ENCODE measurements around the gene DDX47.

DDX47 gene

DNA sequence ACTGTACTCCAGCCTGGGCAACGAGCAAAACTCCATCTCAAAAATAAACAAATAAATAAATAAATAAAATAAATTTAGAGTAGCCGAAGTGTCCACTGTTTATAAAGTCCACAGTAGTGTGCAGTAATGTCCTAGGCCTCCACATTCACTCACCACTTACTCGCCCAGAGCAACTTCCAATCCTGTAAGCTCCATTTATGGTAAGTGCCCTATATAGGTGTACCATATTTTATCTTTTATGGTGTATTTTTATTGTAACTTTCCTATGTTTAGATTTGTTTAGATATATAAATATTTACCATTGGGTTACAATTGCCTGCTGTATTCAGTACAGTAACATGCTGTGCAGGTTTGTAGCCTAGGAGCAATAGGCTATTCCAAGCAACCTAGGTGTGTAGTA, 40.3 kb downstream of the DDX47 start:
- TF ChIP-seq, protein P1, sequence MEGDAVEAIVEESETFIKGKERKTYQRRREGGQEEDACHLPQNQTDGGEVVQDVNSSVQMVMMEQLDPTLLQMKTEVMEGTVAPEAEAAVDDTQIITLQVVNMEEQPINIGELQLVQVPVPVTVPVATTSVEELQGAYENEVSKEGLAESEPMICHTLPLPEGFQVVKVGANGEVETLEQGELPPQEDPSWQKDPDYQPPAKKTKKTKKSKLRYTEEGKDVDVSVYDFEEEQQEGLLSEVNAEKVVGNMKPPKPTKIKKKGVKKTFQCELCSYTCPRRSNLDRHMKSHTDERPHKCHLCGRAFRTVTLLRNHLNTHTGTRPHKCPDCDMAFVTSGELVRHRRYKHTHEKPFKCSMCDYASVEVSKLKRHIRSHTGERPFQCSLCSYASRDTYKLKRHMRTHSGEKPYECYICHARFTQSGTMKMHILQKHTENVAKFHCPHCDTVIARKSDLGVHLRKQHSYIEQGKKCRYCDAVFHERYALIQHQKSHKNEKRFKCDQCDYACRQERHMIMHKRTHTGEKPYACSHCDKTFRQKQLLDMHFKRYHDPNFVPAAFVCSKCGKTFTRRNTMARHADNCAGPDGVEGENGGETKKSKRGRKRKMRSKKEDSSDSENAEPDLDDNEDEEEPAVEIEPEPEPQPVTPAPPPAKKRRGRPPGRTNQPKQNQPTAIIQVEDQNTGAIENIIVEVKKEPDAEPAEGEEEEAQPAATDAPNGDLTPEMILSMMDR (IDR thresholded peaks at IDR 0.05; ENCODE audit: low read depth, low read length, missing control alignments): no peak
- DNase-seq (ENCODE audit: extremely low read depth, low read depth): no peak

DNA sequence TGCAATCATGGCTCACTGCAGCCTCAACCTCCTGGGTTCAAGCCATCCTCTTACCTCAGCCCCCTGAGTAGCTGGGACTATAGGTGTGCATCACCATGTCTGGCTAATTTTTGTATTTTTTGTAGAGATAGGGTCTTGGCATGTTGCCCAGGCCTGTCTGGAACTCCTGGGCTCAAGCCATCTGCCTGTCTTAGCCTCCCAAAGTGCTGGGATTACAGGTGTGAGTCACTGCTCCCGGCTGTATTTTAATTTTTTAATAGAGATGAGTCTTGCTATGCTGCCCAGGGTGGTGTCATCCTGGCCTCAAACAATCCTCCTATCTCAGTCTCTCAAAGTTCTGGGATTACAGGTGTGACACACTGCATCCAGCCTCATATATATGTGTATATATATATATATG, 46.5 kb downstream of the DDX47 start:
- DNase-seq (ENCODE audit: extremely low read depth, low read depth): no peak
- TF ChIP-seq, protein P1 (IDR thresholded peaks at IDR 0.05; ENCODE audit: low read depth, low read length, missing control alignments): no peak
- no peak overlapping the region for H3K4me3 ChIP-seq (replicated peaks; ENCODE audit: low read depth, low read length)

More for the DNA sequence above, 40.3 kb downstream of the DDX47 start:
- H3K4me3 ChIP-seq (replicated peaks; ENCODE audit: low read depth, low read length): no peak overlapping the region

DNA sequence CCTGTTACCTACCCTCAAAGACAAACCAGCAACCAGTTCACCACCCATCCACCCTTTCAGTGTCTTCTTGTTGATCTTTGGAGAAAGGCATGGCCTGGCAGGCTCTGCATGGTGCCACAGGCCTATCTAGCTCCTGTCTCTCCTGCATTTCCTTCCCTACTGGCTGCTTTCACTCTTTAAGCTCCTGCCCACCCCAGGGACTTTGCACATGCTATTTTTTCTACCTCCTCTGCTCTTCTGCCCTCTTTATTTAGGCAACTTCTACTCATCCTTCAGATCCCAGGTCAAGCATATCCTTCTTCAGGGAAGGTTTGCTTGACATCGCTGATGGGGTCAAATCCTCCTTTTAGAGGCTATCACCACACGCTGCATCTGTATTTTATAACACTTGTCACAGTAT, 51.1 kb downstream of the DDX47 start:
- no peak overlapping the region for H3K4me3 ChIP-seq (replicated peaks; ENCODE audit: low read depth, low read length)
- DNase-seq (ENCODE audit: extremely low read depth, low read depth): no peak
- TF ChIP-seq, protein P1 (IDR thresholded peaks at IDR 0.05; ENCODE audit: low read depth, low read length, missing control alignments): no peak

GRCh38 chr12:12868477-12869235, 55.5 kb downstream of the DDX47 start:
- H3K4me3 ChIP-seq (replicated peaks; ENCODE audit: low read depth, low read length): no peak overlapping the region
- DNase-seq (ENCODE audit: extremely low read depth, low read depth): no peak
- TF ChIP-seq, protein P1 (IDR thresholded peaks at IDR 0.05; ENCODE audit: low read depth, low read length, missing control alignments): no peak

DNA sequence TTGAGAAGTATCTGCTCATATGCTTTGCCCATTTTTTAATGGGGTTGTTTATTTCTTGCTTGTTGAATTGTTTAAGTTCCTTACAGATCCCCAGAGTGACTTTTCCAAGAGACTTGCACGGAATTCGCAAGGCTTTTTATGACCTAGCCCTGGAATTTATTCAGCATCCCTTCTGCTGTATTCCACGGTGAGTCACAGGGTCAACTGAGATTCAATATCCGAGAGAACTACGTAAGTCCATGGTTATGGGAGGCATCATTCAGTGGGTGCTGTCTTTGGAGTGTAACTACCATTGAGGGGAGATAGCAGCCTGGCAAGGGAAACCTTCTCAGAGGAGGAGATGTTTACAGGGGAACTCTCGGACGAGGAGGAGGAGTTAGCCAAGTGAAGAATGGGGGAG, 57.3 kb downstream of the DDX47 start:
- TF ChIP-seq, protein P1 (IDR thresholded peaks at IDR 0.05; ENCODE audit: low read depth, low read length, missing control alignments): no peak
- DNase-seq (ENCODE audit: extremely low read depth, low read depth): peak; percentile 96
- H3K4me3 ChIP-seq (replicated peaks; ENCODE audit: low read depth, low read length): no peak overlapping the region

DNA sequence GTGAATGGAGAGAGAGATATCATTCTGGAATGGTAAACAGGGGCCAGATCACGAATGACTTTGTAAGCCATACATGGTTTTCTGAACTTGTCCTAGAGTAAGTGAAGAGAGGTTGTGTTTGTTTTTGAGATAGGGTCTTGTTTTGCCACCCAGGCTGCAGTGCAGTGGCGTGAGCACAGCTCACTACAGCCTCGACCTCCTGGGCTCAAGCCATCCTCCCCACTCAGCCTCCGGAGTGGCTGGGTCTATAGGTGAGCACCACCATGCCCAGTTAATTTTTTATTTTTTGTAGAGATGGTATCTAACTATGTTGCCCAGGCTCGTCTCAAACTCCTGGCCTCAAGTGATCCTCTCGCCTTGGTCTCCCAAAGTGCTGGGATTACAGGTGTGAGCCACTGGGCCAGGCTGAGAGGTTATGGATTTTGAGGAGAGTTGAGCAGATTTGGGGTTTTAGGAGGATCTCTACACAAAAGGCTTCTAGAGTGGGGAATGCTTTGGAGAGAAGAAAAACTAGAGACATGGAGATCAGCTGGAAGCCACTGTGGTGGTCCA, 58.5 kb downstream of the DDX47 start:
- TF ChIP-seq, protein P1 (IDR thresholded peaks at IDR 0.05; ENCODE audit: low read depth, low read length, missing control alignments): no peak
- no peak overlapping the region for H3K4me3 ChIP-seq (replicated peaks; ENCODE audit: low read depth, low read length)
- no peak for DNase-seq (ENCODE audit: extremely low read depth, low read depth)

All from HFF-Myc (cell line).